HepG2 (cell line): ENCODE data around the gene PDK2. TPM values are rescaled to one million over a fixed set of nuclear protein-coding genes. Genes with fewer than 3 reads are reported as not detected.

Experiments used
- BCL6 ChIP-seq: IDR thresholded peaks from 2 replicates; pipeline ENCODE4 v1.6.1; 2016; ENCODE audit warnings: missing genetic modification reagents, missing compliant biosample characterization
- CC2D1A ChIP-seq: sonication (generic); formaldehyde crosslinking; IDR thresholded peaks from 2 replicates; pipeline ENCODE4 v1.8.1; 2023; ENCODE audit warnings: mild to moderate bottlenecking, missing genetic modification reagents
- CREB1 ChIP-seq, 2 experiments: fragments of 450-650 bp in 1 of 2; IDR thresholded peaks; 2 replicates each; pipeline ENCODE4 v1.6.1; 2016 to 2017; ENCODE audit warnings: control low read depth in 1 of 2, mild to moderate bottlenecking in 1 of 2, missing compliant biosample characterization in 1 of 2, missing genetic modification characterization in 1 of 2
- HOXA7 ChIP-seq: sonication (generic); formaldehyde crosslinking; IDR thresholded peaks from 2 replicates; pipeline ENCODE4 v1.8.1; 2022; ENCODE audit warnings: mild to moderate bottlenecking, missing genetic modification reagents, moderate library complexity
- KDM5B ChIP-seq: sonication (generic); formaldehyde crosslinking; IDR thresholded peaks from 2 replicates; pipeline ENCODE4 v1.4.0; 2020; ENCODE audit warnings: missing genetic modification reagents, mild to moderate bottlenecking, borderline replicate concordance
- MED8 ChIP-seq: sonication (generic); formaldehyde crosslinking; IDR thresholded peaks from 2 replicates; pipeline ENCODE4 v1.8.1; 2023; ENCODE audit warnings: mild to moderate bottlenecking, missing genetic modification reagents; ENCODE audit not compliant: insufficient replicate concordance
- MEIS1 ChIP-seq: sonication (generic); formaldehyde crosslinking; IDR thresholded peaks from 2 replicates; pipeline ENCODE4 v1.9.0; 2021; ENCODE audit warnings: mild to moderate bottlenecking, missing genetic modification reagents, moderate library complexity, borderline replicate concordance
- NCOA1 ChIP-seq: sonication (generic); formaldehyde crosslinking; IDR thresholded peaks from 2 replicates; pipeline ENCODE4 v1.9.0; 2021; ENCODE audit warnings: missing genetic modification reagents
- PPARG ChIP-seq: conservative IDR thresholded peaks from 2 replicates; pipeline ENCODE4 v1.6.1; 2016; ENCODE audit warnings: missing biosample characterization, missing genetic modification reagents
- RAD21 ChIP-seq: fragments of 450-650 bp; formaldehyde crosslinking; IDR thresholded peaks from 2 replicates; pipeline ENCODE4 v1.5.0; 2020; ENCODE audit warnings: mild to moderate bottlenecking
- SCMH1 ChIP-seq: sonication (generic); formaldehyde crosslinking; IDR thresholded peaks from 2 replicates; pipeline ENCODE4 v1.9.0; 2021; ENCODE audit warnings: missing genetic modification reagents, mild to moderate bottlenecking, borderline replicate concordance
- SMYD3 ChIP-seq: sonication (generic); formaldehyde crosslinking; IDR thresholded peaks from 2 replicates; pipeline ENCODE4 v1.8.1; 2023; ENCODE audit warnings: mild to moderate bottlenecking, missing genetic modification reagents
- SRY ChIP-seq: sonication (generic); formaldehyde crosslinking; IDR thresholded peaks from 2 replicates; pipeline ENCODE4 v1.8.0; 2022; ENCODE audit warnings: mild to moderate bottlenecking, missing genetic modification reagents
- TOPORS ChIP-seq: sonication (generic); formaldehyde crosslinking; IDR thresholded peaks from 2 replicates; pipeline ENCODE4 v1.8.0; 2023; ENCODE audit warnings: mild to moderate bottlenecking, missing genetic modification reagents
- TSC22D2 ChIP-seq: sonication (generic); formaldehyde crosslinking; IDR thresholded peaks from 2 replicates; pipeline ENCODE4 v1.5.1; 2020; ENCODE audit warnings: missing genetic modification reagents, mild to moderate bottlenecking, borderline replicate concordance
- YEATS2 ChIP-seq: sonication (generic); formaldehyde crosslinking; IDR thresholded peaks from 2 replicates; pipeline ENCODE4 v1.4.0; 2020; ENCODE audit warnings: missing genetic modification reagents, borderline replicate concordance
- ZEB1 ChIP-seq: IDR thresholded peaks from 2 replicates; pipeline ENCODE4 v1.6.1; 2012; ENCODE audit warnings: mild to moderate bottlenecking, low read depth, inconsistent platforms; ENCODE audit not compliant: insufficient replicate concordance
- ZMYM3 ChIP-seq: sonication (generic); formaldehyde crosslinking; IDR thresholded peaks from 2 replicates; pipeline ENCODE4 v1.5.1; 2020; ENCODE audit warnings: mild to moderate bottlenecking, missing genetic modification reagents
- ZNF101 ChIP-seq: sonication (generic); formaldehyde crosslinking; IDR thresholded peaks from 2 replicates; pipeline ENCODE4 v1.4.0; 2020; ENCODE audit warnings: mild to moderate bottlenecking, low read depth, missing genetic modification reagents, borderline replicate concordance
- ZNF230 ChIP-seq: sonication (generic); formaldehyde crosslinking; IDR thresholded peaks from 2 replicates; pipeline ENCODE4 v1.4.0; 2020; ENCODE audit warnings: mild to moderate bottlenecking, missing genetic modification reagents
- ZNF430 ChIP-seq: sonication (generic); formaldehyde crosslinking; IDR thresholded peaks from 2 replicates; pipeline ENCODE4 v1.9.0; 2021; ENCODE audit warnings: mild to moderate bottlenecking, missing genetic modification reagents
- ZNF567 ChIP-seq: sonication (generic); formaldehyde crosslinking; IDR thresholded peaks from 2 replicates; pipeline ENCODE4 v1.8.1; 2023; ENCODE audit warnings: mild to moderate bottlenecking, missing genetic modification reagents, borderline replicate concordance
- ZNF7 ChIP-seq: IDR thresholded peaks from 2 replicates; pipeline ENCODE4 v1.6.1; 2016; ENCODE audit warnings: missing biosample characterization, missing genetic modification reagents
- ZNF800 ChIP-seq: sonication (generic); formaldehyde crosslinking; IDR thresholded peaks from 2 replicates; pipeline ENCODE4 v1.4.0; 2020; ENCODE audit warnings: missing genetic modification reagents
- polyA plus RNA-seq, 8 experiments: library from polyadenylated mRNA; depleted of rRNA in 3 of 8; stranded (reverse) in 7 of 8; unstranded in 1 of 8; fragments of >200 nt; fragmentation: Illumina TruSeq in 4 of 8; extraction: Trizol in 4 of 8; gene quantifications; 2 replicates each; pipeline versions ENCODE4 v1.2.1 to v1.2.3, GENCODE V29; 2011 to 2016; ENCODE audit warnings: low read depth in 4 of 8, missing spikeins in 1 of 8, mixed read lengths in 1 of 8; ENCODE audit not compliant: insufficient read depth in 1 of 8
- total RNA-seq, 5 experiments: library from RNA; depleted of rRNA; stranded (reverse); fragments of >200 nt; fragmentation: Illumina TruSeq; extraction: Trizol; gene quantifications; 2 replicates each; pipeline ENCODE4 v1.2.3, GENCODE V29; 2016; ENCODE audit warnings: low read depth in 1 of 5
- TF ChIP-seq, protein P1 (sequence below): sonication (generic); formaldehyde crosslinking; IDR thresholded peaks from 2 replicates; pipeline ENCODE4 v1.4.0; 2020; ENCODE audit warnings: mild to moderate bottlenecking, missing genetic modification reagents

The PDK2 gene
- total and polyA plus RNA-seq, 2 of the 13 experiments (the other 11 are each of a cell fraction or from before 2014, with no cell fraction given), result 18.5 to 59.7 TPM

DNA sequence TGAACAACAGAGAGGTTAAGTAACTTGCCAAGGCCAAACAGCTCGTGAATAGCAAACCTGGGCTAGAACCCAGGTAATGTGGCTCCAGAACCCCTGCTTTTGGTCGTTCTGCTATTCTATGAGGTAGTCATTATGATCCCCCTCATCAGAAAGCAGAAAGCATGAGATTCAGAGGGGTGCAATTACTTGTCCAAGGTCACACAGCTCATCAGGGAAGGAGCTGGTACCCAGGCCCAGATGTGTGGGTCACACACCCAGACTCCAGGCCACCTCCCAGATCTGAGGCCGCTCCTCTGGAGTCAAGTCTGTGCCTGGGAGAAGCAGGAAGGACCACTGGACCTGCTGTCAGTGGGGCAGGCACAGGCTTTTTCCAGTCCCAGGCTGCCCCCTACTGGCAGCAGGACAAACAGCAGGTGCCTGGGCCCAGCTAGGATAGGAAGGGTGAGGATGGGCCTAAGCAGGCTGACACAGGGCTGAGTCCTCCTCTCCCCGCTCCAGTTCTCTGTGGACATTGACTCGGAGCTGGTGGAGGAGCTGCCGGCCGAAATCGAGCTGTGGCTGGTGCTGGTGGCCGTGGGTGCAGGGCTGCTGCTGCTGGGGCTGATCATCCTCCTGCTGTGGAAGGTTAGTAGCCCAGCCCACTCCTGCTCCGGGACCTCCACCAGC lies 7.8 kb upstream of the PDK2 start (continued):
- TF ChIP-seq SRY (CRISPR knock-in tag) (peak; percentile 53; the same call in 1 of the 2 replicates), RAD21 (CRISPR knock-in tag) (peak; percentile 94), MED8 (no peak), ZMYM3 (peak; percentile 67), ZNF800 (no peak), SCMH1 (CRISPR knock-in tag) (no peak), MEIS1 (CRISPR knock-in tag) (no peak), BCL6 (CRISPR knock-in tag) (no peak), TOPORS (CRISPR knock-in tag) (no peak), ZNF101 (CRISPR knock-in tag) (no peak), ZEB1 (no peak), ZNF230 (CRISPR knock-in tag) (no peak), ZNF7 (no peak), SMYD3 (CRISPR knock-in tag) (no peak), HOXA7 (CRISPR knock-in tag) (no peak), ZNF567 (CRISPR knock-in tag) (0 out of 2 replicates have a peak, but pooled peaks have one; percentile 60), PPARG (no peak), KDM5B (CRISPR knock-in tag) (peak; percentile 67; the same call in 1 of the 2 replicates), NCOA1 (CRISPR knock-in tag) (no peak), CREB1 (IDR thresholded peaks at IDR 0.05) (no peak), CREB1 (CRISPR knock-in tag; IDR thresholded peaks at IDR 0.05) (no peak), CC2D1A (CRISPR knock-in tag) (no peak), ZNF430 (CRISPR knock-in tag) (no peak), TSC22D2 (CRISPR knock-in tag) (no peak), YEATS2 (CRISPR knock-in tag) (0 out of 2 replicates have a peak, but pooled peaks have one; percentile 41)
- TF ChIP-seq, protein P1, sequence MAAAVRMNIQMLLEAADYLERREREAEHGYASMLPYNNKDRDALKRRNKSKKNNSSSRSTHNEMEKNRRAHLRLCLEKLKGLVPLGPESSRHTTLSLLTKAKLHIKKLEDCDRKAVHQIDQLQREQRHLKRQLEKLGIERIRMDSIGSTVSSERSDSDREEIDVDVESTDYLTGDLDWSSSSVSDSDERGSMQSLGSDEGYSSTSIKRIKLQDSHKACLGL (CRISPR knock-in tag), result 0 out of 2 replicates have a peak, but pooled peaks have one; percentile 31
